ENCODE results near the gene IL1R2. TPM values are rescaled to one million over a fixed set of nuclear protein-coding genes. Genes with fewer than 3 reads are reported as not detected.
A peak's percentile ranks its signal among the peaks of the same experiment; 100 is the strongest.

The IL1R2 gene
- total RNA-seq = 10 to 100 TPM; 77.7 to 81.1 TPM
- long read RNA-seq, transcript IL1R2-202 (9 exons, 1,405 nt) = minor isoform, 9 of 108 reads
- long read RNA-seq, transcript IL1R2-201 (9 exons, 1,578 nt) = major isoform, 54 of 108 reads
- long read RNA-seq, partial matches to known transcripts = 9 of 108 reads
- long read RNA-seq, other reads (novel, unspliced or antisense) = 36 of 108 reads

- ATAC-seq (peak; percentile 82), DNase-seq (peak; percentile 78 to 88)
- intact Hi-C loops (cut with DNase I, micrococcal nuclease) = no loop called here
Observed at GRCh38 chr2:101991721-101992145, at the start of gene IL1R2. TSS of gene IL1R2 (plus strand) at chr2:101991960. CDS start at chr2:102008576, 16,616 bp downstream.

GRCh38 chr2:101942851-101943250 is 48.9 kb upstream of the IL1R2 start:
- ATAC-seq (no peak), DNase-seq (no peak)
- intact Hi-C loops (cut with DNase I, micrococcal nuclease) = no loop called here

- DNase-seq = no peak
- no peak for ATAC-seq
- intact Hi-C loops (cut with DNase I, micrococcal nuclease) = no loop called here
Observed at GRCh38 chr2:101946372-101947039, 45.3 kb upstream of the IL1R2 start.

- DNase-seq (no peak), ATAC-seq (no peak)
- intact Hi-C loops (cut with DNase I, micrococcal nuclease) = no loop called here
Observed at GRCh38 chr2:101947374-101947773, 44.4 kb upstream of the IL1R2 start.

GRCh38 chr2:101948625-101949155 is 43.1 kb upstream of the IL1R2 start:
- DNase-seq (no peak), ATAC-seq (peak; percentile 84)
- intact Hi-C loops (cut with DNase I, micrococcal nuclease) = no loop called here

- no peak for DNase-seq
- ATAC-seq = peak; percentile 87
- intact Hi-C loops (cut with DNase I, micrococcal nuclease) = no loop called here
Observed at GRCh38 chr2:101949304-101949703, 42.5 kb upstream of the IL1R2 start.

- intact Hi-C loops (cut with DNase I, micrococcal nuclease) = no loop called here
- DNase-seq (no peak), ATAC-seq (no peak)
Observed at GRCh38 chr2:101951296-101951695, 40.5 kb upstream of the IL1R2 start.

- intact Hi-C loops (cut with DNase I, micrococcal nuclease) = no loop called here
- ATAC-seq = no peak
- no peak for DNase-seq
Observed at GRCh38 chr2:101952551-101952950, 39.2 kb upstream of the IL1R2 start.

- no peak for DNase-seq
- intact Hi-C loops (cut with DNase I, micrococcal nuclease) = no loop called here
- ATAC-seq = no peak
Observed at GRCh38 chr2:101956465-101957438, 35.0 kb upstream of the IL1R2 start.

GRCh38 chr2:101958061-101958460 is 33.7 kb upstream of the IL1R2 start:
- no peak for ATAC-seq
- intact Hi-C loops (cut with DNase I, micrococcal nuclease) = no loop called here
- DNase-seq = no peak

- ATAC-seq (no peak), DNase-seq (no peak)
- intact Hi-C loops (cut with DNase I, micrococcal nuclease) = no loop called here
Observed at GRCh38 chr2:101960819-101961337, 30.9 kb upstream of the IL1R2 start.

- ATAC-seq = peak; percentile 37
- peak; percentile 39 to 82 for DNase-seq
- intact Hi-C loops (cut with DNase I, micrococcal nuclease) = no loop called here
Observed at GRCh38 chr2:101961338-101962191, 30.2 kb upstream of the IL1R2 start.

- ATAC-seq (no peak), DNase-seq (no peak)
- intact Hi-C loops (cut with DNase I, micrococcal nuclease) = no loop called here
Observed at GRCh38 chr2:101962309-101962708, 29.5 kb upstream of the IL1R2 start.

GRCh38 chr2:101963198-101963597 is 28.6 kb upstream of the IL1R2 start:
- DNase-seq (no peak), ATAC-seq (no peak)
- intact Hi-C loops (cut with DNase I, micrococcal nuclease) = no loop called here

GRCh38 chr2:101967826-101968513 is 23.8 kb upstream of the IL1R2 start:
- ATAC-seq (no peak), DNase-seq (no peak)
- intact Hi-C loops (cut with DNase I, micrococcal nuclease) = no loop called here

- DNase-seq (no peak), ATAC-seq (no peak)
- intact Hi-C loops (cut with DNase I, micrococcal nuclease) = no loop called here
Observed at GRCh38 chr2:101969723-101970122, 22.0 kb upstream of the IL1R2 start.

- DNase-seq (no peak), ATAC-seq (no peak)
- intact Hi-C loops (cut with DNase I, micrococcal nuclease) = no loop called here
Observed at GRCh38 chr2:101970901-101971300, 20.9 kb upstream of the IL1R2 start.

- intact Hi-C loops (cut with DNase I, micrococcal nuclease) = no loop called here
- no peak for ATAC-seq
Observed at GRCh38 chr2:101971836-101972235, 19.9 kb upstream of the IL1R2 start.

More at GRCh38 chr2:101971836-101972235, 19.9 kb upstream of the IL1R2 start:
- no peak for DNase-seq
